GM04503 (cell line): ENCODE data around the gene PIK3R1.

Experiments
- DNase-seq: peaks from one replicate; pipeline ENCODE4 v3.0.0-alpha.2; 2012; ENCODE audit warnings: low read depth

PIK3R1 gene

DNA sequence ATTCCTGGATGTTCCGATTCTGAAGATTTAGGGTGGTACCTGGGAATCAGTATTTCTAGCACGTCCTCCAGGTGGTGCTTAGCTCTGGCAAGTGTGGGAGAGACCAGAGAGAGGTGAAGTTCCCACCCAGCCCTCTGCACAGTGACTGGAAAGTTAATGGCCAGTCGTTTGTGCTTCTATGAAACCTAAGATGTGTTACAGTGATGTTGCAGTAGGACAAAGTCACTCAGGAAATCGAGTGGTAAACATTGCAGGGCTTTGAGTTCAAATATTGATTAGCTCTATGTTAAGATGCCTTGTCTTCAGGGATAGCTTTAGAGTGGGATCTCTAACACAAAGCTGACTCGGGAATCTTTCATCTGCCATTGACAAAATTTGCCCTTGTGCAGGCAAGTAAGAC is 55.6 kb downstream of the PIK3R1 start:
- DNase-seq, result no peak

DNA sequence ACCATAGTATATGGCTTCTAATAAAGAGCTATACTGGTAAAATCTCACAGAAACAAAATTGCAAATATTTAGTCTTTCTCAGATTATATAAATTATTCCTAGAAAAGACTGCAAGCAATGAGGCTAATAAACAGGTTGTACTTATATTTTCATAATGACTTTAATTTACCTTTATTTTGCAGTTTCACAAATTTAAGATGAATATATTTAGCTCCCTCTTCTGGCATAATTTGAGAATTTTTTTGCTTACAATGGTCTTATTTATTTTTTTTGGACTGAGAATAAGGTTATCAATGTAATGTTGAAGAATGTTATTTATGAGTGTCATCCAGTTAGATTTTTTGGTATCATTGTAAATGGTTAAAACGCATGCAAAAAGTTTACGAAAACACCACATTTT is 56.7 kb downstream of the PIK3R1 start:
- DNase-seq, result no peak

DNA sequence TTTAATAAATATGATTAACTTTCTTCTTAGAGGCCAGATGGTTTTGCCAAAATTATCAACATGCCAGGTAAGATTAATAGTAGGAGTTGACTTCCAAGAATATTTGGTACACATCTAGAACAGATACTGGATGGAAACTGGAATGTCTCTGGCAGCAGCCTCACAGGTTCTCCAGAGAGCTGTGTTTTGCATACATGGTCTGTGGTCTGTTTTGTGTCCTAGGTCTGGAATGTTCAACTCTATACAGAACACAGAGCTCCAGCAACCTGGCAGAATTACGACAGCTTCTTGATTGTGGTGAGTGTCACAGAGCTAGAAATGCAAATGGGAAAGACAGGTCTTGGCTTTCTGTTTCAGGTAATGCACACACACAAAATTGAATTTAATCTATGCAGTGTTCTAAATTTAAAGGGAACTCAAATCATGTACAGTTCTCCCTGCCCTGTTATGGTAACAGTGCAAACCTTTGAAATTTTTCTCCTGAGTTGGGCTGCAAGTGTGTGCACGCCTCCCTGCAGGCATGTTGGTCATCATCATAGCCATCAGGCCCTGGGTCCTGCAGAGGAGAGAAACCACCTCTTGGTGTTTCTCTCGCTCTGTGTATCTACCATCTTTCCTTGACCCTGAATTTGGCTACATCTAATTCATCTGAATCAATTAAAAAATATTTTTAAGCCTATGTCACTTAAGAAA is 58.3 kb downstream of the PIK3R1 start:
- no peak for DNase-seq

DNA sequence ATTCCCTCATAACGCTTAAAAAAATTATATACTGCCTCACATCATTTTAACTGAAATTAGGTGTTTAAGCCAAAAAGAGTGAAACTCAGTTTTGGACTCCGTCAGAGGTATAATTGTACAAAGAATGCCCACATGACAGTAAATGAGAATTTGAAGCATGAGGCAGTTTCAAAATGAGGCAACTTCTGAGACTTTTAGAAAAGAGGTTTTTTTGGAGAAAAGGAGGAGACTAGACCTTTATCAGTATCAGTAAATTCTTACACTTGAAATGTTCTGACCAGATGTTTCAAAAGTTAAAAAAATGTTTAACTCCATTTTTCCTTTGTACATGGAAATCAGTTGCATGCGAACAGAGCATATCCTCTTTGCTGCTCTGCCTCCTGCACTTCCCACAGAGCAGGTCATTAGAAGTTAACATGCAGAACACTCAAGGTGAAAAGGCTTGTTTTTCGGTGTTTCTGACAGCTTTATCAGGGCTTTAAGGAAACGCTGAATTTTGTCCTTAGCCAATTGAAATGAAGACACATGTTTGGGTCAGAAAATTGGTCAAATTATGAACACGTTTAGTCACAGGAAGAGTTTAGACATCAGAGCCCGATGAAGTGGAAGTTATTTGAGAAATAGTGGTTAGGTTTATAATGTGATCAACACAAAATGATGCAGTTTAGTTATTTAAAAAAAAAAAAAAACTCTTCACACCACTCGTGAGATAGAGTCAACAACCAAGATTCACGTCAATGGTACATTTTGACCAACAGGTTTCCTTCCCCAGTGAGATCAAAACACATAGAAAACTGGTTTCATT is 59.5 kb downstream of the PIK3R1 start:
- DNase-seq, result no peak

DNA sequence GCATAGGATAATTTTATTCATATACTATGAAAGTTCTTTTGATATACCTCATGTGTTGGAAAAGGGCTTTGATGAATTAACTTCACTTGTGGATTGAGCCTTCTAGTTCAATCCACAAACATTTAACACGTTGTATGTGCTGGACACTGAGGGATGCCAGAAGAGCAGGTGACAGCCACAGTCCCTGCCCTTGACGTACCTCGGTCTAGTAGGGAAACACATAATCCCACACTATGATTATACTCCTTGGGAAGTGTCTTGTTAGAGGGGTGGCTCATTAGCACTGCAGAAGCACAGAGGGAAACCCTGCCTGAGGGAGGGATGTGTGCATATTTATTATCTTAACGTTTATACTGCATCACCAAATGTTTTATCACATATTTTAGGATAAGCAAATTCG is 61.2 kb downstream of the PIK3R1 start:
- no peak for DNase-seq

DNA sequence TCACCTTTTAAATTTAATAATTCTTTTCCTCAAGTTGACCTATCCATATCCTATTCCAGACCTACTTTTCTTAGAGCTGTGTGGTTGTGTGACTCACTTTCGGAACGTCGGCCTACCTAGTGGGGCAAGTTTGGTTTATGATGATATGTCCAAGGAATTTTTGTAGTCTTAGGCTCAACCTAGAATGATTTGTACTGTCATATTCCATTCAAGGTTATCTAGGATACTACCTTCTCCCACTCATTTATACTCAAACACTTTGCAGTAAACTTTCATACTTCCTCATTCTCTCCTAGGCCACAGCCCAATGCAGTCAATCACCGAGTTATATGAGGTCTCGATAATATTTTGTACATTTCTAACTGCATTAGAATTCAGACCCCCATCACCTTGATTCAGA is 61.9 kb downstream of the PIK3R1 start:
- no peak for DNase-seq

DNA sequence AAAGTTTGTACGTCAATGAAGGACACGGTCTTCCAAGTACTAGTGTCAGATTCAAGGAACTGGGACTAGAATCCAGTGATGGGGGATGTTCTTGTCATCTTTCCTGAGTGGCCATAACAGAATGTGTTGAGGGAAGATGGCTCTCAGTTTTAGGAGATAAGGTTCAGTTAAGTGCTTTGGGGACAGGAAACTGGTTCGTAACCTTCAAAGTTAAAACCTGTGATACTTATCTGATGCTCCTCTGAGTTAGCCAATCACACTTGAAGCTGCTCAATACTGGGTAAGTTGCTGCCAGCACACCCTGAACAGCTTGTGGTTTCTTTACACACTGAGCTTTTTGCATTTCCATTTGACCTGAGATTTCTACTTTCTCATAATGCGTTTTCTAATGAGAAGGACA is 64.4 kb downstream of the PIK3R1 start:
- no peak for DNase-seq

DNA sequence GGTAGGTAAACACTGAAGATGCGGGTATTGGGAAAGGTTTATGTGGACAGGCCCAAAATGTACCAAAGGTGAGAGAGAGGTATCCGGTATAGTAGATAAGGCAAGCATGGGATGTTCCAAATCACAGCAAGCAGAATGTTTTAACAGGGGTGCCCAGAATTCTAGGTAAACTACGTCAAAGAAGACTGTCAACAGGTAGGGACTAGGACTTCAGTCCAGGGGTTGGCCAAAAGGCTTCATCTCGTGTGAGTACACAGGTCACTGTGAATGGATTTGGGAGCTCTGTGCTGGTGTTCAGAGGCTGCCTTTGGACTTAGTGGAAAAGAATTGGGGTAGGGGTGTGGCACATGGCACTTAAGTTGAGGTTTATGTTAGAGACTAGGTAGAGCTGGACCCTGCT is 66.4 kb downstream of the PIK3R1 start:
- DNase-seq, result no peak

DNA sequence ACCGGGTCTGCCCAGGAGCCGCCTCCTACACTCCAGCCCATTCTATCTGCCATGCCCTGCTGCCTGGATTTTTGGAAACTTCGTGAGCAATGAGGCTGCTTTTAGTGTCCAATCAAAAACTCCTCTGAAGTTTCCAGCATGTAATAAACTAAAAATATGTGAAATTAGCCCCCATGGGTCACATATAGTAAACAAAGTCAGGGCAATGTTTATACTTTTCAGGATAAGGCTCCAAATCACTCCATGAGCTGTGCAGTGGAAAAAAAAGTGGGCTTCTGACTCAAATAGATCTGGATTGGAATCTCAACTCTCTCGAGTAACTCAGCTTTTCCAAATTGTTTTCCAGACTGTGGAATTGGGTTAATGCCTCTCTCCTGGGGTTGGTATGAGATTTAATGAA is 68.2 kb downstream of the PIK3R1 start:
- no peak for DNase-seq

DNA sequence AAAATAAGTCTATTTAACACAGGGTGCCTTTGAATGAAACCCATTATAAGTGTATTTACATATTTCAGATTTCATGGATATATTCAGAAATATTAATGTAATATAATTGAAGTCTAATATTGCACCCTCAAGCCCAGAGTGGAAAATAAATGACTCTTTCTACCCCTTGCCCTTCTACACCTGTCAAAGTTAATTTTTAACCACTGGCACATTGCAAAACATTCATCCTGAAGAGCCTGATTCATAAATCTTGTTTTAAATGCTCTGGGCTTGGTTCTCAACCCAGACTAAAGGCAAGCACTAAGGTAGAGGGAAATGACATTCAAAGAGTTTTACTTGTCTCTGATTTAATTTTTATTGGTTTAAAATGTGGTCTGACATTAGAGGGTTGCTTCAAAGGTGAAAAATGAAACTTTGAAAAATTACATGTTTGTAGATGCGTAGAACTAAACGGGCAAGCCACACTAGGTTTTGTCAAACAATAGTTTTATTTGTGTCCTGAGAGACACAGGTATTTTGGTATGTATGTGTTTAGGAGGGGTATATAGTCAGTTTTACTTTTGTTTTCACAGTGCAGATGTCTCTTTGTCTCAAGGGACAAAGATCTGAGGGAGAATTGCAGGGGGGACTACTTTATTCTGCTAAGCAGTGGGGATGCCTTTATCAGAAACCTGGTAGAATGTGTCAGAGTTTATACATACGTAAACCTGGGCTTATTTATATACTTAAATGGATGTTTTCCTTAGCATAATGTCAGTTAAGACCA is 69.7 kb downstream of the PIK3R1 start:
- DNase-seq, result no peak

DNA sequence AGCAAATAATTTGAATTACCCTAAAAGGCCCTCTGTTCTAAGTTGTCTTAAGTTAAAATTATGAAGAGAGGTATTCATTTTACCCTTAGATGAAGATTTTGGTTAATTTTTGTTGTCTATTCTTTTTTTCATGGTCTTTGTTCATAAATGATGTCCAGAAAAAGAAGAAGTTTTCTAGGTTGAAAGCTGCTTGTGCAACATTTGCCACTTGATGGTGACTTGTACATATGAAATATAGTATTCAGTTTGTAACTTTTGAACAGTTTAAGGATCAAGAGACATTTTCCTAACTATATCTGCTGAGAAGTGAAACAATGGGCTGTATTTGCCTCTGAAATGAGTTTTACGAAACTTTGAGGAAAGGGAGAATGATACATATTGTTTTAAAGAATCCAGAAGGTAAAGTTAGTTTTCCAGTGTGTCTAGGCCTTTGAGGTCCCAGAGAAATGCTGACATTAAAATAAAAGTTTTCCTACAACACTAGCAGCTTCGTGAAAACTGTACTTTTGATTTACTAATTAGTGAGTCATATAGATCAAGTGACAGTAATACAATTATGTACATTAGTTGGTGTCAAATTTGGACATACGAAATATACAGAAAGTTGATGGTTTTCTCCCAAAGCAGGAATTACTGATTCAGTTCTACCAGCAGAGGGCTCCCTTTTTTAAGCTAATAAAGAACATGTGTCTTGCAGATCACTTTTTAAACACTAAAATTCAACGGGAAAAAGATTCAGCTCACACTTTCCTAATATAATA is 70.5 kb downstream of the PIK3R1 start:
- no peak for DNase-seq

DNA sequence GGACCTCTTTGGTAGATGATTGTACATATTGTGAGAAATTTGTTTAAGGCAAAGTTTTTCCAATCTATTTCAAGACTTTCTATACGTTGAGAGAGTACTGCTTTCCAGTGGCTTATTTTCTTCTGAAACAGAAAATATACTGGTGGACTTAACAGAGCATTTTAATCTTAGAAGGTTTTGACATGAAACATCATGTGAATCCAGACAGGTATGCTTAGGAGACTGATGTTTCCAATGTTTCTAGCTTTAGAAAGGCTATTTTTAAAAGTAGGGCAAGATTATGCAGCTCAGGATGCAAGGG is 71.0 kb downstream of the PIK3R1 start:
- DNase-seq, result no peak

DNA sequence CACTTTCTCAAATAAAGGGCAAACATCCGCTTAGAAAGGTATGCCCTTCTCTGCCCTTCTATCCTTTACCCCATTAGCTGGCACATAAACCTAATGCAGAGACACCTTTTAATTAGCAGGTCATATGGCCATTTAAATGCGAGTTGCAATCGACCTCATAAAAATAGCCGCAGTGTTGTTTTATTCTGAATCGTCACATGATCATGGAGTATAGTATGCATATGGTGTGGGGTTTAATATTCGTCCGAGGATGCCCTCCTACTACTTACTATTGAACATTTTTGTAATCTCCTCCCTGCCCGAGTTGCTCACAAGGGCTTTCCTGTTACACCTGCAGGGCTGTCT is 72.0 kb downstream of the PIK3R1 start:
- no peak for DNase-seq

DNA sequence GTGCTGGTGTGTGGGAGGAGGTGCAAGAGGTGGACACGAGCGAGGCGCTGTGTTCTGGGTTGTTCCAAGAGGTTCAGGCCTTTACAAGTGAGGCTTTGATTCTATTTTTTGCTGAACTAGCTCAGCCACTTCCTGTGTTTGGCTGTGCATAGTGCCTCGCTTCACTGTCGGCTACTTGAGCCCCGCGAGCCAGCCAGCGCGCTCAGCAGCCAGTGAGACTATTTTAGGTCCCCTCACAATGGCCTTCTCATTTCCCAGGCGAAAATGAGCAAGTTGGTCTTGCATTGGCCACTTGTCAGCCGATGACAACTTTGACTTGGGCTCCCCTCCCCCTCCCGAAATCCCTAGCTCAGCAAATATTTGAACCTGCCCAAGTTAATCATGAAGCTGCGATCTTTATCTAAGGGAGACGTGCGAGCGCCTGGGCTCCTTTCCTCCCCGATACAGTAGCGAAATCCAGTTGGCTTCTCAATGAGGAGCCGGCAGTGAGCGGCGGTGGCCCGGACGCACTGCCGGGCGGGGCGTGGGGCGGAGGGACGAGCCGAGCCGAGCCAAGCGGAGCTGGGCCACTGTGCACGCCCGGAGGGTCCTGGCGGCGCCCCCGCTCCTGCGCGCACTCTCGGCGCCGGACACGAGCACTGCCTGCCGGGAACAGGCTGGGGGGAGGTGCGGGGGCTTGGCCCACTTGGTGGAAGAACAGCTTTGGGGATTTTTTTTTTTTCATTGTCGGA is 72.6 kb downstream of the PIK3R1 start:
- DNase-seq, result no peak

DNA sequence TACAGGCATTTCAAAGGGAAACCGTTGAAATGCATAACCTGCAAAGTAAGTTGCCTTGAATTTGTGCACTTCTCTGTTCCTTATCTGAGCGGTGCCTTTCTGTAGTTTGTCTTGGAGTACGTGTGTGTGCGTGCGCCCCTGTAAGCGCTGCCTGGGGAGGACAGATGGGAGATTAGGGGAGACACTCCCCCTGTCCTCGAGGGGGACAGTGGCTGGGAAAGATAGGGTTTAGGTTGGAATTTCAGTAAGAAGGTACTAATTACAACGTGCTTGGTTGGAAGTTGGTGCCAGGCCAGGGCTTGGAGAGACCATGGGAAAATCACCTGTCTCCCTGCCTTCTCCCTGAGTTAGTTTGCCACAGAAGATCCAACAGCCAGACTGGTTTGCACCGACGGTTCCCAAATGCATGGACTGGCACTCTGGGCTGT is 73.2 kb downstream of the PIK3R1 start:
- DNase-seq, result no peak

DNA sequence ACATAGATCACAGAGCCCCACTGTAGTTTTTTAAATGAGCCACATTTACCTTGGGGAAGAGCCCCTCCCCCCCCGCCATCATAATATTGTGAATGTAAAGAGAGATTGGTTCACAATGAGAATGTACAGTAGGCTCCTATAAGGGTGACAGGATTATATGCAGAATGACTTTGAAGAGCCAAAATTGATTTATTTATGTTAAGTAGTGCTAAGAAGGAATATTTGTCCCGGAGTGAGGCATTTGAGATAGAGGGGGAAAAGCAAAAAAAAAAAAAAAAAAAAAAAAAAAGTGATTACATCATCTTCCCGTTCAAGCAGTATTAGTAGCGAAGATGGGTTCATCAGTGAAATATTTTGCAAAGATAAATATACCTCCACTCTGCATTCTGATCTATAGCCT is 73.9 kb downstream of the PIK3R1 start:
- no peak for DNase-seq

DNA sequence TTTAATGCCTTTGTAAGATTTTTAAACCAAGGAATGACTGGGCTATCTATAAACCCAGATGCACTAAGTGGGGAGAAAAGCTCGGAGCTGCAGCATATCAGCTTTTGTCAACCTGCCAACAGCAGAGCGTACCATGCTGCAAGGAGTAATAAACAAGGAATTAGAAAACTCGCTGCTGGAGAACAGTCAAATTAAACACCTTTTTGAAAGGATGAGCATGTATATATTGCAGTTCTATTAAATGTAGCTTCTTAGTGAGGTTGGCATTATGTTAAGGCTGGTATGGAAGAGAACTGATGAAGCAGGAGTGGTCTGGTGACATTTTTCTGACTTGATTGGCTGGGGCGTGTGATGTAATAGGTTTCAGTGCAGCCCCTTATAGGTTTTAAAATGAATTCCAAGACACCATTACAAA is 74.7 kb downstream of the PIK3R1 start:
- no peak for DNase-seq

DNA sequence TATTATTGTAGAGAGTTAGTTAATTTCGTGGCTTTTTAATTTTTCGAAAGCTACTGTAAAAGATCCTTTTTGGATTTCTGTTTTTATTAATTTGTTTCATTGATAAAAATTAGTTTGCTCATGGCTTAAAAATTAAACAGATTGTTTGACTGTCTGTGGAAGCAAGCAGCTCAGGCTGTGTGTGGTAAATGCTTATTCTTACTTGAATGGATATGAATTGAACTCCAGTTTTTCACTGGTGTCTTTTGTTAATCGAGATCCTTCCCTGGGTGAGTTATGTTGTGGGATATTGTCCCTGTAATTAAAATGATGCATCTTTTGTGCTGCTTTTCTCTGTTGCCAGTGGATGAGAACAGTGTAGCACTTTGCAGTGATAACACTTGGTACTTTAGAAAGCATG is 75.3 kb downstream of the PIK3R1 start:
- DNase-seq, result no peak

DNA sequence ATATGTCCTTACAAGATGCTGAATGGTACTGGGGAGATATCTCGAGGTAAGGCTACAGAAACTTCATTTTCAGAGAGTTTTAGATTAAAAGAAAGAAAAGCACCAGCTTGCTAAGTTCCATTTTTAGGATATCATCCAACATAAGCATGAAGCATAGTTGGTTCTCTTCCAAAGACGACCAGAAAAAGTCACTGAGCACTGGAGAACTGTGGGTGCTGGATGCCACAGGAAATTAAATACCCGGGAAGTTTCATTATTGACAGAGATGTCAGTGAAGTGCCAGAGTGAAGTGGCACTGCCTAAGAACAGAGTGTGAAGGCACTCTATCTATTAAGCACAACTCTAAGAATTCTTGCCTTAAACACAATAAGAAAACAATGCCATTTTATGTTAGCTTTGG is 76.8 kb downstream of the PIK3R1 start:
- no peak for DNase-seq

DNA sequence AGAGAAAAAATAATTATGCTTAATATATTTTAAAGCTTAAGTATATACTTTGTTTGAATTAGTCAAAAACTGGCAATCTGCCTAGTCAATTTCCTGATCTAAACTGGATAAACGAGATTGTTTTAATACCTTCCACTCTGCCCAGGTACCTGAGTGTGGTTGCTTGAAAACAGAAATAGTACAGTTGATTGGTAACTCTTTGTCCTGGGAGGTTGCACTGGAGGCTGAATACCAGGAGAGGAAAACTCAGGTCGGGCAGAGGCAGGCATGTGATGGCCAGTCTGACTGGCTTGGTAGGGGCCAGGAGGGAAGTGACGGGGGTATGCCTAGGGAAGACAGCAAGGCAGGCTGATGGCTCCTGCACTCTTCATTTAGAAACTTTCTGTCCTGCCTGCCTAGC is 80.2 kb downstream of the PIK3R1 start:
- DNase-seq, result no peak

DNA sequence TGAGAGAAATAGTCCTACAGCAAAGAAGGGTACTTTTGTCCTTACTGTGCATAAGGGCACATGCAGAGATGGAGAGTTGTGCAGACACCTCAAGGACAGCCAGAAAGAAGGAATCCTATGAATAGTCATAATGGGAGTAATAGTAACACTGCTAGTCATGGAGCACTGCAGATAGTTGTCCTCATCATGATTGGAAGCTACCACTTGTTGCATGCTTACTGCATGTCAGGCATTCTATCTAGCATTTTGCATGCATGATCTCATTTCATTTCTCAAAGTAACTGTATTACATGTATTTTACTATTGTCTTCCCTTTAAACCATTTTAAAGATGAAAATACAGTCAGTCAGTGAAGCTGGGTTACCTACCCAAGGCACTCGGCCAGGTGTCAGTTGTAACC is 81.3 kb downstream of the PIK3R1 start:
- DNase-seq, result no peak

DNA sequence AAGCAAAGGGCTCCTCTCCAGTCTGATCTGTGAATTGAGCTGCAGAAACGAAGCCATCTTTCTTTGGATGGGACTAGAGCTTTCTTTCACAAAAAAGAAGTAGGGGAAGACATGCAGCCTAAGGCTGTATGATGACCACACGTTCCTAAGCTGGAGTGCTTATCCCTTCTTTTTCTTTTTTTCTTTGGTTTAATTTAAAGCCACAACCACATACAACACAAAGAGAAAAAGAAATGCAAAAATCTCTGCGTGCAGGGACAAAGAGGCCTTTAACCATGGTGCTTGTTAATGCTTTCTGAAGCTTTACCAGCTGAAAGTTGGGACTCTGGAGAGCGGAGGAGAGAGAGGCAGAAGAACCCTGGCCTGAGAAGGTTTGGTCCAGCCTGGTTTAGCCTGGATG is 82.1 kb downstream of the PIK3R1 start:
- no peak for DNase-seq
